AG08395 (cell line): Measurements from ENCODE around the gene ZSWIM6.

ENCODE experiments used
- DNase-seq: peaks from one replicate; pipeline ENCODE4 v3.0.0; 2012; ENCODE audit warnings: mixed read lengths, low spot score

ZSWIM6 gene

GRCh38 chr5:61331407-61332357, at the start of gene ZSWIM6:
Gene ZSWIM6 (plus strand): TSS chr5:61332258. CDS start chr5:61332273, 15 bp downstream.
- DNase-seq = peak; percentile 98

- no peak for DNase-seq
Measured at GRCh38 chr5:61283471-61283870, 48.6 kb upstream of the ZSWIM6 start.

GRCh38 chr5:61285531-61285930, 46.5 kb upstream of the ZSWIM6 start:
- no peak for DNase-seq

GRCh38 chr5:61286446-61287132, 45.5 kb upstream of the ZSWIM6 start:
- peak; percentile 73 for DNase-seq

- no peak for DNase-seq
Measured at GRCh38 chr5:61287474-61287873, 44.6 kb upstream of the ZSWIM6 start.

GRCh38 chr5:61289241-61289640, 42.8 kb upstream of the ZSWIM6 start:
- no peak for DNase-seq

GRCh38 chr5:61289669-61290306, 42.3 kb upstream of the ZSWIM6 start:
- DNase-seq = no peak

GRCh38 chr5:61290791-61291210, 41.3 kb upstream of the ZSWIM6 start:
- DNase-seq = no peak

- DNase-seq = no peak
Measured at GRCh38 chr5:61292062-61292657, 39.9 kb upstream of the ZSWIM6 start.

GRCh38 chr5:61293071-61293470, 39.0 kb upstream of the ZSWIM6 start:
- no peak for DNase-seq

GRCh38 chr5:61293873-61294272, 38.2 kb upstream of the ZSWIM6 start:
- no peak for DNase-seq

GRCh38 chr5:61295365-61295764, 36.7 kb upstream of the ZSWIM6 start:
- no peak for DNase-seq

GRCh38 chr5:61298066-61298465, 34.0 kb upstream of the ZSWIM6 start:
- no peak for DNase-seq

GRCh38 chr5:61298580-61298979, 33.5 kb upstream of the ZSWIM6 start:
- DNase-seq = no peak

GRCh38 chr5:61299261-61299681, 32.8 kb upstream of the ZSWIM6 start:
- no peak for DNase-seq

- peak; percentile 94 for DNase-seq
Measured at GRCh38 chr5:61301341-61302199, 30.5 kb upstream of the ZSWIM6 start.

- no peak for DNase-seq
Measured at GRCh38 chr5:61302200-61302563, 29.9 kb upstream of the ZSWIM6 start.

GRCh38 chr5:61303346-61303745, 28.7 kb upstream of the ZSWIM6 start:
- no peak for DNase-seq

- DNase-seq = peak; percentile 51
Measured at GRCh38 chr5:61304590-61305381, 27.3 kb upstream of the ZSWIM6 start.

- DNase-seq = peak; percentile 71
Measured at GRCh38 chr5:61306531-61307131, 25.4 kb upstream of the ZSWIM6 start.
